Loucy (cell line): Measurements from ENCODE around the gene CCDC71L.

Experiments used
- H2AFZ ChIP-seq: fragments of 200-600 bp; sonication (generic); 2 replicates; pipeline ENCODE4 v1.6.0; 2016; ENCODE audit warnings: antibody characterized with exemption, mild to moderate bottlenecking, low read length, moderate library complexity
- H3F3A ChIP-seq: fragments of 200-600 bp; 2 replicates; pipeline ENCODE4 v1.6.0; 2016; ENCODE audit warnings: antibody characterized with exemption, low read depth, mild to moderate bottlenecking
- H3K27me3 ChIP-seq: fragments of 200-600 bp; sonication (generic); 2 replicates; pipeline ENCODE4 v1.6.1; 2014; ENCODE audit warnings: low read length, mild to moderate bottlenecking; ENCODE audit not compliant: insufficient read depth, poor library complexity, severe bottlenecking
- H3K36me3 ChIP-seq: fragments of 200-600 bp; sonication (generic); 2 replicates; pipeline ENCODE4 v1.6.1; 2016; ENCODE audit warnings: low read length; ENCODE audit not compliant: insufficient read depth
- H3K4me1 ChIP-seq: fragments of 200-600 bp; sonication (generic); 2 replicates; pipeline ENCODE4 v1.5.1; 2014; ENCODE audit warnings: low read length, mild to moderate bottlenecking; ENCODE audit not compliant: insufficient read depth, poor library complexity, severe bottlenecking
- H3K4me2 ChIP-seq: fragments of 200-600 bp; sonication (generic); 2 replicates; pipeline ENCODE4 v1.6.0; 2014; ENCODE audit warnings: antibody characterized with exemption, low read length, low read depth, mild to moderate bottlenecking; ENCODE audit not compliant: poor library complexity, severe bottlenecking
- H3K4me3 ChIP-seq: fragments of 200-600 bp; sonication (generic); 2 replicates; pipeline ENCODE4 v1.5.1; 2014; ENCODE audit warnings: low read length, mild to moderate bottlenecking, mixed read lengths; ENCODE audit not compliant: poor library complexity, severe bottlenecking
- H3K79me2 ChIP-seq: fragments of 200-600 bp; sonication (generic); 2 replicates; pipeline ENCODE4 v1.6.1; 2014; ENCODE audit warnings: low read length; ENCODE audit not compliant: insufficient read depth
- H3K9ac ChIP-seq: fragments of 200-600 bp; sonication (generic); 2 replicates; pipeline ENCODE4 v1.6.0; 2014; ENCODE audit warnings: mild to moderate bottlenecking, low read depth, low read length, moderate library complexity; ENCODE audit not compliant: poor library complexity, severe bottlenecking
- H3K9me2 ChIP-seq: fragments of 200-600 bp; sonication (generic); replicated peaks from 2 replicates; pipeline ENCODE4 v1.6.1; 2016; ENCODE audit warnings: low read depth, low read length, mixed read lengths
- H3K9me3 ChIP-seq: fragments of 200-600 bp; sonication (generic); 2 replicates; pipeline ENCODE4 v1.6.1; 2014; ENCODE audit warnings: mild to moderate bottlenecking, antibody characterized with exemption, low read length, low read depth; ENCODE audit not compliant: insufficient read depth
- H4K20me1 ChIP-seq: fragments of 200-600 bp; sonication (generic); 2 replicates; pipeline ENCODE4 v1.6.0; 2014; ENCODE audit warnings: antibody characterized with exemption, low read length, mild to moderate bottlenecking; ENCODE audit not compliant: insufficient read depth, poor library complexity, severe bottlenecking
- CTCF ChIP-seq: fragments of 200-600 bp; sonication (generic); conservative IDR thresholded peaks from 2 replicates; pipeline ENCODE4 v1.5.1; 2014; ENCODE audit warnings: mild to moderate bottlenecking, antibody characterized with exemption, low read length
- EZH2phosphoT487 ChIP-seq: fragments of 200-600 bp; IDR thresholded peaks from 2 replicates; pipeline ENCODE4 v1.6.1; 2018; ENCODE audit warnings: antibody characterized with exemption, mild to moderate bottlenecking, moderate library complexity, borderline replicate concordance

CCDC71L gene

GRCh38 chr7:106616708-106617051 lies 44.3 kb downstream of the CCDC71L start:
- no peak overlapping the region for H3K9ac ChIP-seq
- no peak overlapping the region for H3K4me3 ChIP-seq
- TF ChIP-seq CTCF (no peak), EZH2phosphoT487 (no peak)
- no peaks in the 10 kb centered on the region for H3K79me2 ChIP-seq
- 0 out of 2 replicates have a peak, but pooled peaks cover 1% of the 10 kb centered on the region for H3K9me3 ChIP-seq
- no peaks in the 10 kb centered on the region for H4K20me1 ChIP-seq
- no peak overlapping the region for H2AFZ ChIP-seq
- no peaks in the 10 kb centered on the region for H3K27me3 ChIP-seq
- no peaks in the 10 kb centered on the region for H3K36me3 ChIP-seq
- H3K4me2 ChIP-seq, result no peak overlapping the region
- H3K4me1 ChIP-seq, result no peaks in the 10 kb centered on the region
- no peaks in the 10 kb centered on the region for H3F3A ChIP-seq
- H3K9me2 ChIP-seq, result no peaks in the 10 kb centered on the region

GRCh38 chr7:106615808-106616707 lies 44.9 kb downstream of the CCDC71L start:
- Histone ChIP-seq H3F3A (no peaks in the 10 kb centered on the region), H3K36me3 (no peaks in the 10 kb centered on the region), H3K79me2 (no peaks in the 10 kb centered on the region), H3K4me3 (no peak overlapping the region), H3K4me2 (no peak overlapping the region), H3K9ac (no peak overlapping the region), H4K20me1 (no peaks in the 10 kb centered on the region), H3K9me3 (no peaks in the 10 kb centered on the region), H3K27me3 (no peaks in the 10 kb centered on the region), H2AFZ (no peak overlapping the region), H3K4me1 (no peaks in the 10 kb centered on the region), H3K9me2 (no peaks in the 10 kb centered on the region)
- TF ChIP-seq CTCF (no peak), EZH2phosphoT487 (no peak)

- no peak overlapping the region for H3K4me3 ChIP-seq
- H3K79me2 ChIP-seq, result no peaks in the 10 kb centered on the region
- H3F3A ChIP-seq, result no peaks in the 10 kb centered on the region
- H3K36me3 ChIP-seq, result no peaks in the 10 kb centered on the region
- no peaks in the 10 kb centered on the region for H4K20me1 ChIP-seq
- H3K9ac ChIP-seq, result no peak overlapping the region
- no peaks in the 10 kb centered on the region for H3K27me3 ChIP-seq
- no peak overlapping the region for H2AFZ ChIP-seq
- no peaks in the 10 kb centered on the region for H3K9me3 ChIP-seq
- no peaks in the 10 kb centered on the region for H3K9me2 ChIP-seq
- H3K4me2 ChIP-seq, result no peak overlapping the region
- no peak for TF ChIP-seq CTCF
- TF ChIP-seq EZH2phosphoT487, result no peak
- H3K4me1 ChIP-seq, result no peaks in the 10 kb centered on the region
These were observed 46.2 kb downstream of the CCDC71L start for GRCh38 chr7:106614751-106615150.
